K562 (cell line): ENCODE measurements around the gene PDE4A. TPM values are rescaled to one million over a fixed set of nuclear protein-coding genes. Genes with fewer than 3 reads are reported as not detected.

Experiments used
- ARNT ChIP-seq, 2 experiments: fragments of 450-650 bp; IDR thresholded peaks; 2 replicates each; pipeline ENCODE4 v1.6.1; 2016; ENCODE audit warnings: mild to moderate bottlenecking in 1 of 2
- BACH1 ChIP-seq: fragments of 200-800 bp; sonication (Bioruptor generic); IDR thresholded peaks from 2 replicates; pipeline ENCODE4 v1.6.1; 2016; ENCODE audit warnings: missing genetic modification characterization, missing compliant biosample characterization
- CBFA2T3 ChIP-seq: fragments of 450-650 bp; IDR thresholded peaks from 2 replicates; pipeline ENCODE4 v1.6.1; 2017
- FOXJ3 ChIP-seq: sonication (generic); formaldehyde crosslinking; IDR thresholded peaks from 2 replicates; pipeline ENCODE4 v1.4.0; 2020; ENCODE audit warnings: mild to moderate bottlenecking, missing genetic modification reagents
- GTF2F1 ChIP-seq: IDR thresholded peaks from 2 replicates; pipeline ENCODE4 v1.6.1; 2011; ENCODE audit warnings: low read depth, low read length, improper control_type of control experiment
- KHSRP ChIP-seq: fragments of 450-650 bp; IDR thresholded peaks from 2 replicates; pipeline ENCODE4 v1.6.1; 2017
- NUFIP1 ChIP-seq: fragments of 450-650 bp; IDR thresholded peaks from 2 replicates; pipeline ENCODE4 v1.6.1; 2018; ENCODE audit not compliant: partially characterized antibody
- ZC3H11A ChIP-seq: IDR thresholded peaks from 2 replicates; pipeline ENCODE4 v1.6.1; 2012; ENCODE audit warnings: low read depth, low read length, improper control_type of control experiment
- ZNF24 ChIP-seq: fragments of 450-650 bp; IDR thresholded peaks from 2 replicates; pipeline ENCODE4 v1.6.1; 2016
- ZNF431 ChIP-seq: sonication (generic); formaldehyde crosslinking; IDR thresholded peaks from 2 replicates; pipeline ENCODE4 v1.8.0; 2022; ENCODE audit warnings: mild to moderate bottlenecking, missing genetic modification reagents
- ZNF79 ChIP-seq: fragments of 250-450 bp; sonication (Bioruptor Pico); IDR thresholded peaks from 2 replicates; pipeline ENCODE4 v1.4.0; 2020; ENCODE audit warnings: low read depth, mild to moderate bottlenecking, moderate library complexity
- polyA plus RNA-seq, 8 experiments: library from polyadenylated mRNA; depleted of rRNA in 4 of 8; stranded (reverse) in 5 of 8; unstranded in 3 of 8; fragments of >200 nt; fragmentation: Nextera tagmentation in 2 of 8; fragmentation: Illumina TruSeq in 1 of 8; extraction: Ambion mirVana in 2 of 8; extraction: Trizol in 1 of 8; gene quantifications; 2 replicates each; pipeline versions ENCODE4 v1.2.1 to v1.2.3, GENCODE V29; 2011 to 2014; ENCODE audit warnings: inconsistent platforms in 1 of 8, missing spikeins in 1 of 8
- total RNA-seq, 7 experiments: library from RNA; depleted of rRNA in 6 of 7; stranded (reverse); fragments of >200 nt in 6 of 7; fragmentation: Illumina TruSeq in 2 of 7; extraction: Trizol in 2 of 7; gene quantifications; 2 replicates each; pipeline versions ENCODE4 v1.2.1 to v1.2.3, GENCODE V29; 2011 to 2021; ENCODE audit warnings: low replicate concordance in 1 of 7
- TF ChIP-seq, protein P1 (sequence below): fragments of 450-650 bp; IDR thresholded peaks from 2 replicates; pipeline ENCODE4 v1.6.1; 2017; ENCODE audit warnings: antibody characterized with exemption
- TF ChIP-seq, protein P2 (sequence below): fragments of 250-450 bp; sonication (Bioruptor Pico); IDR thresholded peaks from 2 replicates; pipeline ENCODE4 v1.8.0; 2021; ENCODE audit warnings: moderate library complexity, mild to moderate bottlenecking, inconsistent platforms
- TF ChIP-seq, protein P3 (sequence below): fragments of 250-450 bp; sonication (Bioruptor Pico); IDR thresholded peaks from 2 replicates; pipeline ENCODE4 v1.8.0; 2022; ENCODE audit warnings: moderate library complexity, mild to moderate bottlenecking, inconsistent platforms
- TF ChIP-seq, protein P4 (sequence below): fragments of 450-650 bp; IDR thresholded peaks from 2 replicates; pipeline ENCODE4 v1.7.1; 2018; ENCODE audit warnings: mild to moderate bottlenecking, low read depth; ENCODE audit not compliant: partially characterized antibody
- TF ChIP-seq, protein P5 (sequence below): fragments of 250-450 bp; sonication (Bioruptor Pico); IDR thresholded peaks from 2 replicates; pipeline ENCODE4 v1.8.0; 2022; ENCODE audit warnings: inconsistent platforms, mild to moderate bottlenecking, moderate library complexity, borderline replicate concordance
- TF ChIP-seq, protein P6 (sequence below), 2 experiments: IDR thresholded peaks in 1 of 2; conservative IDR thresholded peaks in 1 of 2; 2 replicates each; pipeline ENCODE4 v1.6.1; 2016; ENCODE audit warnings: low read depth in 2 of 2, mild to moderate bottlenecking in 1 of 2, missing compliant biosample characterization in 1 of 2, missing genetic modification characterization in 1 of 2, moderate library complexity in 1 of 2

The PDE4A gene
- total and polyA plus RNA-seq, 9 of the 15 experiments (the other 6 are each of a cell fraction or from before 2014, with no cell fraction given) = 0.66 to 26.9 (median 4.6) TPM

DNA sequence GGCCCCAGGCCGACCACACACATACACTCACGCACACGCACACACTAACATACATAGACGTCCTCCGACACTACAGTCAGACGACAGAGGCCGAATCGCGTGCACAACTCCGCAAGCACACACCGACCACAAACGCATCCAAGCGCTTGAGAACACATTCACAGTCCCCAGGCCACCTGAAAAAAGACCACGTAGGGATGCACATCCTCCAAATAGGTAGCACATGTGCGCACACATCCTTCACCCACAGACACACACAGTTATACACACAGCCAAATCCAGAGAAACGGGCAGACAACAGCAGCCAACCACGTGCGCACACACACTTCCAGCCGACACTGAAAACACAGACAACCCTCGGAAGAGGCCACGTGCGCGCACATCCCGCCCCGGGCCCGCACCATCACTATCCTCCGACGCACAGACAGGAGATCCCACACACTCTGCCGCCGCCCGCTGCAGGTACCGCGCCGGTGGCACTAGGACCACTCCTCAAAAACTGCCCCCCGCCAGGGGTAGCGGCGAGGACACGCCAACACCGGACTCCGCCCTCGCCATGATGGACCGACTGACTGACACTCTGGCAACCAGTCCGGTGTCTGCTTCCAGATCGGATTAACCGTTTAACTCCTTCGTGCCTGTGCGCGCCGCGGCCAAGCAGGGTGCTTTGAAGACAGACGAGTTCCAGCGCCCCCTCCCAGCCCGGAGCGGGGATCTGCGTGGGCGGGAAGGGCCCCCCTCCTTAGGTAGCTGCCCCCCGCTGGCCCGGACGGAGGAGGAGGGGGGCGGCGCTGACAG is 493 bp upstream of the PDE4A start (continued):
- TF ChIP-seq ZC3H11A = no peak
- TF ChIP-seq CBFA2T3 = peak; percentile 31
- TF ChIP-seq BACH1 = no peak
- TF ChIP-seq NUFIP1 = no peak
- TF ChIP-seq FOXJ3 (CRISPR knock-in tag) = no peak
- TF ChIP-seq, protein P1, sequence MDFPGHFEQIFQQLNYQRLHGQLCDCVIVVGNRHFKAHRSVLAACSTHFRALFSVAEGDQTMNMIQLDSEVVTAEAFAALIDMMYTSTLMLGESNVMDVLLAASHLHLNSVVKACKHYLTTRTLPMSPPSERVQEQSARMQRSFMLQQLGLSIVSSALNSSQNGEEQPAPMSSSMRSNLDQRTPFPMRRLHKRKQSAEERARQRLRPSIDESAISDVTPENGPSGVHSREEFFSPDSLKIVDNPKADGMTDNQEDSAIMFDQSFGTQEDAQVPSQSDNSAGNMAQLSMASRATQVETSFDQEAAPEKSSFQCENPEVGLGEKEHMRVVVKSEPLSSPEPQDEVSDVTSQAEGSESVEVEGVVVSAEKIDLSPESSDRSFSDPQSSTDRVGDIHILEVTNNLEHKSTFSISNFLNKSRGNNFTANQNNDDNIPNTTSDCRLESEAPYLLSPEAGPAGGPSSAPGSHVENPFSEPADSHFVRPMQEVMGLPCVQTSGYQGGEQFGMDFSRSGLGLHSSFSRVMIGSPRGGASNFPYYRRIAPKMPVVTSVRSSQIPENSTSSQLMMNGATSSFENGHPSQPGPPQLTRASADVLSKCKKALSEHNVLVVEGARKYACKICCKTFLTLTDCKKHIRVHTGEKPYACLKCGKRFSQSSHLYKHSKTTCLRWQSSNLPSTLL = 0 out of 2 replicates have a peak, but pooled peaks have one; percentile 22
- TF ChIP-seq, protein P2, sequence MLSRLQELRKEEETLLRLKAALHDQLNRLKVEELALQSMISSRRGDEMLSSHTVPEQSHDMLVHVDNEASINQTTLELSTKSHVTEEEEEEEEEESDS (CRISPR knock-in tag) = no peak
- no peak for TF ChIP-seq GTF2F1
- TF ChIP-seq, protein P3, sequence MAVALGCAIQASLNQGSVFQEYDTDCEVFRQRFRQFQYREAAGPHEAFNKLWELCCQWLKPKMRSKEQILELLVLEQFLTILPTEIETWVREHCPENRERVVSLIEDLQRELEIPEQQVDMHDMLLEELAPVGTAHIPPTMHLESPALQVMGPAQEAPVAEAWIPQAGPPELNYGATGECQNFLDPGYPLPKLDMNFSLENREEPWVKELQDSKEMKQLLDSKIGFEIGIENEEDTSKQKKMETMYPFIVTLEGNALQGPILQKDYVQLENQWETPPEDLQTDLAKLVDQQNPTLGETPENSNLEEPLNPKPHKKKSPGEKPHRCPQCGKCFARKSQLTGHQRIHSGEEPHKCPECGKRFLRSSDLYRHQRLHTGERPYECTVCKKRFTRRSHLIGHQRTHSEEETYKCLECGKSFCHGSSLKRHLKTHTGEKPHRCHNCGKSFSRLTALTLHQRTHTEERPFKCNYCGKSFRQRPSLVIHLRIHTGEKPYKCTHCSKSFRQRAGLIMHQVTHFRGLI = no peak
- TF ChIP-seq, protein P4, sequence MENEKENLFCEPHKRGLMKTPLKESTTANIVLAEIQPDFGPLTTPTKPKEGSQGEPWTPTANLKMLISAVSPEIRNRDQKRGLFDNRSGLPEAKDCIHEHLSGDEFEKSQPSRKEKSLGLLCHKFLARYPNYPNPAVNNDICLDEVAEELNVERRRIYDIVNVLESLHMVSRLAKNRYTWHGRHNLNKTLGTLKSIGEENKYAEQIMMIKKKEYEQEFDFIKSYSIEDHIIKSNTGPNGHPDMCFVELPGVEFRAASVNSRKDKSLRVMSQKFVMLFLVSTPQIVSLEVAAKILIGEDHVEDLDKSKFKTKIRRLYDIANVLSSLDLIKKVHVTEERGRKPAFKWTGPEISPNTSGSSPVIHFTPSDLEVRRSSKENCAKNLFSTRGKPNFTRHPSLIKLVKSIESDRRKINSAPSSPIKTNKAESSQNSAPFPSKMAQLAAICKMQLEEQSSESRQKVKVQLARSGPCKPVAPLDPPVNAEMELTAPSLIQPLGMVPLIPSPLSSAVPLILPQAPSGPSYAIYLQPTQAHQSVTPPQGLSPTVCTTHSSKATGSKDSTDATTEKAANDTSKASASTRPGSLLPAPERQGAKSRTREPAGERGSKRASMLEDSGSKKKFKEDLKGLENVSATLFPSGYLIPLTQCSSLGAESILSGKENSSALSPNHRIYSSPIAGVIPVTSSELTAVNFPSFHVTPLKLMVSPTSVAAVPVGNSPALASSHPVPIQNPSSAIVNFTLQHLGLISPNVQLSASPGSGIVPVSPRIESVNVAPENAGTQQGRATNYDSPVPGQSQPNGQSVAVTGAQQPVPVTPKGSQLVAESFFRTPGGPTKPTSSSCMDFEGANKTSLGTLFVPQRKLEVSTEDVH = no peak
- TF ChIP-seq ZNF79 (CRISPR knock-in tag) = no peak
- TF ChIP-seq, protein P5, sequence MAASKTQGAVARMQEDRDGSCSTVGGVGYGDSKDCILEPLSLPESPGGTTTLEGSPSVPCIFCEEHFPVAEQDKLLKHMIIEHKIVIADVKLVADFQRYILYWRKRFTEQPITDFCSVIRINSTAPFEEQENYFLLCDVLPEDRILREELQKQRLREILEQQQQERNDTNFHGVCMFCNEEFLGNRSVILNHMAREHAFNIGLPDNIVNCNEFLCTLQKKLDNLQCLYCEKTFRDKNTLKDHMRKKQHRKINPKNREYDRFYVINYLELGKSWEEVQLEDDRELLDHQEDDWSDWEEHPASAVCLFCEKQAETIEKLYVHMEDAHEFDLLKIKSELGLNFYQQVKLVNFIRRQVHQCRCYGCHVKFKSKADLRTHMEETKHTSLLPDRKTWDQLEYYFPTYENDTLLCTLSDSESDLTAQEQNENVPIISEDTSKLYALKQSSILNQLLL (CRISPR knock-in tag) = no peak
- no peak for TF ChIP-seq ZNF24
- peak; percentile 57; the same call in 1 of the 2 replicates for TF ChIP-seq ZNF431 (CRISPR knock-in tag)
- TF ChIP-seq ARNT (IDR thresholded peaks at IDR 0.05) = peak; percentile 81 to 82; a peak in 2 of 4 replicates
- no peak for TF ChIP-seq KHSRP
- TF ChIP-seq, protein P6, sequence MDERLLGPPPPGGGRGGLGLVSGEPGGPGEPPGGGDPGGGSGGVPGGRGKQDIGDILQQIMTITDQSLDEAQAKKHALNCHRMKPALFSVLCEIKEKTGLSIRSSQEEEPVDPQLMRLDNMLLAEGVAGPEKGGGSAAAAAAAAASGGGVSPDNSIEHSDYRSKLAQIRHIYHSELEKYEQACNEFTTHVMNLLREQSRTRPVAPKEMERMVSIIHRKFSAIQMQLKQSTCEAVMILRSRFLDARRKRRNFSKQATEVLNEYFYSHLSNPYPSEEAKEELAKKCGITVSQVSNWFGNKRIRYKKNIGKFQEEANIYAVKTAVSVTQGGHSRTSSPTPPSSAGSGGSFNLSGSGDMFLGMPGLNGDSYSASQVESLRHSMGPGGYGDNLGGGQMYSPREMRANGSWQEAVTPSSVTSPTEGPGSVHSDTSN (CRISPR knock-in tag; IDR thresholded peaks at IDR 0.05; ENCODE audit: low read depth) = no peak; the same call in 1 of the 2 replicates
- TF ChIP-seq, protein P6 (tag; conservative IDR thresholded peaks at IDR 0.05; ENCODE audit: low read depth) = peak; percentile 76
